ENCODE measurements around the gene NELL1. TPM values are rescaled to one million over a fixed set of nuclear protein-coding genes. Genes with fewer than 3 reads are reported as not detected.

The NELL1 gene
- total and polyA plus RNA-seq, 2 experiments from 2014 or later, result 8.9 to 20.1 TPM

DNA sequence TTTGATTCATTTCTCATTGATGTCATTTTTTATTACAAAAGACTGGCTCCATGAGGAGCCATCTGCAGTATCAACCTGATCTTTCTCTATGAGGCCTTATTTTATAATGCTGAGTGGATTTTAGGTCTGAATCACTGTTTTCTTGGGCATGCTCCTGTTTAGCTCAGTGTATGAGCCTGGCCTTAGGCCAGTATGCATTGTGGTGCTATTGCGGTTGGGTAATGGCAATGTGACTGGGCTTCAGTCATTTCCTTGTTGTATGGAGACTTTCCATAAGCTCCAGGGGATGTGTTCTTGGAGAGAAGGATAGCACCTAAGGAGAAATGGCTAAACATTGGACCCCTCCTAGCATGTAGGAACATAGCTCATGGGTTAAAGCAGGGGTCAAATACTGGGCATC lies 293.2 kb downstream of the NELL1 start:
- Histone ChIP-seq H3K9me3 (ENCODE audit: low read depth) (no peaks in the 10 kb centered on the region), H3K27me3 (no peaks in the 10 kb centered on the region), H4K20me1 (ENCODE audit: insufficient read depth, poor library complexity, severe bottlenecking) (no peaks in the 10 kb centered on the region), H3K4me1 (ENCODE audit: insufficient read depth) (no peaks in the 10 kb centered on the region), H3K27ac (no peak overlapping the region), H3K9me2 (replicated peaks; ENCODE audit: insufficient read depth) (no peaks in the 10 kb centered on the region), H3K36me3 (replicated peaks; ENCODE audit: insufficient read depth, low read depth) (no peaks in the 10 kb centered on the region), H2AFZ (no peak overlapping the region), H3K79me2 (no peaks in the 10 kb centered on the region), H3K4me3 (no peak overlapping the region), H3K4me2 (no peak overlapping the region)
- DNase-seq (ENCODE audit: low spot score), result no peak
- TF ChIP-seq EZH2phosphoT487 (IDR thresholded peaks at IDR 0.05; ENCODE audit: low read depth, severe bottlenecking, unreplicated experiment) (no peak), EZH2 (IDR thresholded peaks at IDR 0.05; ENCODE audit: borderline replicate concordance) (no peak)
- TF ChIP-seq, protein P1, sequence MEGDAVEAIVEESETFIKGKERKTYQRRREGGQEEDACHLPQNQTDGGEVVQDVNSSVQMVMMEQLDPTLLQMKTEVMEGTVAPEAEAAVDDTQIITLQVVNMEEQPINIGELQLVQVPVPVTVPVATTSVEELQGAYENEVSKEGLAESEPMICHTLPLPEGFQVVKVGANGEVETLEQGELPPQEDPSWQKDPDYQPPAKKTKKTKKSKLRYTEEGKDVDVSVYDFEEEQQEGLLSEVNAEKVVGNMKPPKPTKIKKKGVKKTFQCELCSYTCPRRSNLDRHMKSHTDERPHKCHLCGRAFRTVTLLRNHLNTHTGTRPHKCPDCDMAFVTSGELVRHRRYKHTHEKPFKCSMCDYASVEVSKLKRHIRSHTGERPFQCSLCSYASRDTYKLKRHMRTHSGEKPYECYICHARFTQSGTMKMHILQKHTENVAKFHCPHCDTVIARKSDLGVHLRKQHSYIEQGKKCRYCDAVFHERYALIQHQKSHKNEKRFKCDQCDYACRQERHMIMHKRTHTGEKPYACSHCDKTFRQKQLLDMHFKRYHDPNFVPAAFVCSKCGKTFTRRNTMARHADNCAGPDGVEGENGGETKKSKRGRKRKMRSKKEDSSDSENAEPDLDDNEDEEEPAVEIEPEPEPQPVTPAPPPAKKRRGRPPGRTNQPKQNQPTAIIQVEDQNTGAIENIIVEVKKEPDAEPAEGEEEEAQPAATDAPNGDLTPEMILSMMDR (IDR thresholded peaks at IDR 0.05; ENCODE audit: poor library complexity), result no peak
- WGBS (ENCODE audit: low lambda C conversion rate, missing lambda C conversion rate), result 92% methylated on average over 1 of the region's 1 CpG

DNA sequence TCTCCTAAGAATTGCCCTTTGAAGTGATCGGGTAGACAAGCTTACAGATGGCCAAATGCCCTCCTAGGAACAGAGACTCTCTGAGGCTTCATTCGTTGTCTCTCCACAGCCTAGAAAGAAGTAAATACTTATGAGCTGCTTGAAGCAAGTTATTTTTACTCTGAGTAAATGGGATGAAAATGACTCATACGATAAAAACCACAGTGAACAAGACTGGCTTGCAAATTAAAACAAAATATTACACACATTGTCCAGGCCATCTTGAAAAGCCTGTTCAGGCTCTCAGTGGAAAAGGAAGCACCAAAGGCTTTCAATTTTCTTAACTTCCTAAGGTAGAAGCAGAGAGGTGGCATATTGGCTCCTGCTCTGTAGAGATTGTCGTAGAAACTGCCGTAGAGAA lies 294.2 kb downstream of the NELL1 start:
- 93% methylated on average over 5 of the region's 5 CpGs for WGBS (ENCODE audit: low lambda C conversion rate, missing lambda C conversion rate)
- no peaks in the 10 kb centered on the region for H3K27me3 ChIP-seq
- DNase-seq (ENCODE audit: low spot score), result no peak
- no peak overlapping the region for H3K4me2 ChIP-seq
- H3K36me3 ChIP-seq (replicated peaks; ENCODE audit: insufficient read depth, low read depth), result no peaks in the 10 kb centered on the region
- no peaks in the 10 kb centered on the region for H3K79me2 ChIP-seq
- no peaks in the 10 kb centered on the region for H3K9me2 ChIP-seq (replicated peaks; ENCODE audit: insufficient read depth)
- H3K4me1 ChIP-seq (ENCODE audit: insufficient read depth), result no peaks in the 10 kb centered on the region
- H3K27ac ChIP-seq, result no peak overlapping the region
- H3K4me3 ChIP-seq, result no peak overlapping the region
- H2AFZ ChIP-seq, result no peak overlapping the region
- TF ChIP-seq, protein P1 (IDR thresholded peaks at IDR 0.05; ENCODE audit: poor library complexity), result no peak
- TF ChIP-seq EZH2phosphoT487 (IDR thresholded peaks at IDR 0.05; ENCODE audit: low read depth, severe bottlenecking, unreplicated experiment) (no peak), EZH2 (IDR thresholded peaks at IDR 0.05; ENCODE audit: borderline replicate concordance) (no peak)
- no peaks in the 10 kb centered on the region for H4K20me1 ChIP-seq (ENCODE audit: insufficient read depth, poor library complexity, severe bottlenecking)
- H3K9me3 ChIP-seq (ENCODE audit: low read depth), result no peaks in the 10 kb centered on the region

DNA sequence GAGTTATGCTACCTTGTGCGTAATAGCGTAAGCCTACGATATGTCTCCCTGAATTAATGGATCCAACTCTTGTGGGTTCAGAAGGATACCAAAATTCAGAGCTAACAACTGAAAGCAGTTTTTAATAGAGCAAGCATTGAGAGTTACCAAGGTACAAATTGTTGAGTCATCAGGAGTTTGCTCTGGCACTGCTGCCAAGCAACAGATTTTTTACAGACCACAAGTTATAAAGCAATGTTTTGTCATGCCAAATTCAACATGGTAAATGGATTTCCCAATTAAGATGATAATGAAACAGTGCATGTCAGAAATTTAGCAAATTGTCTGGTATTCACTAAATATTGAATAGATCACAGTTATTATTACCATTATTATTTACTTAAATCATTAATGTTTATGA lies 295.6 kb downstream of the NELL1 start:
- no peak for DNase-seq (ENCODE audit: low spot score)
- Histone ChIP-seq H3K79me2 (no peaks in the 10 kb centered on the region), H3K27me3 (no peaks in the 10 kb centered on the region), H3K4me2 (no peak overlapping the region), H3K27ac (no peak overlapping the region), H3K4me1 (ENCODE audit: insufficient read depth) (no peaks in the 10 kb centered on the region), H4K20me1 (ENCODE audit: insufficient read depth, poor library complexity, severe bottlenecking) (no peaks in the 10 kb centered on the region), H3K4me3 (no peak overlapping the region), H2AFZ (no peak overlapping the region), H3K9me3 (ENCODE audit: low read depth) (no peaks in the 10 kb centered on the region), H3K9me2 (replicated peaks; ENCODE audit: insufficient read depth) (no peaks in the 10 kb centered on the region), H3K36me3 (replicated peaks; ENCODE audit: insufficient read depth, low read depth) (no peaks in the 10 kb centered on the region)
- WGBS (ENCODE audit: low lambda C conversion rate, missing lambda C conversion rate), result 98% methylated on average over 3 of the region's 3 CpGs
- TF ChIP-seq, protein P1 (IDR thresholded peaks at IDR 0.05; ENCODE audit: poor library complexity), result no peak
- TF ChIP-seq EZH2phosphoT487 (IDR thresholded peaks at IDR 0.05; ENCODE audit: low read depth, severe bottlenecking, unreplicated experiment) (no peak), EZH2 (IDR thresholded peaks at IDR 0.05; ENCODE audit: borderline replicate concordance) (no peak)

DNA sequence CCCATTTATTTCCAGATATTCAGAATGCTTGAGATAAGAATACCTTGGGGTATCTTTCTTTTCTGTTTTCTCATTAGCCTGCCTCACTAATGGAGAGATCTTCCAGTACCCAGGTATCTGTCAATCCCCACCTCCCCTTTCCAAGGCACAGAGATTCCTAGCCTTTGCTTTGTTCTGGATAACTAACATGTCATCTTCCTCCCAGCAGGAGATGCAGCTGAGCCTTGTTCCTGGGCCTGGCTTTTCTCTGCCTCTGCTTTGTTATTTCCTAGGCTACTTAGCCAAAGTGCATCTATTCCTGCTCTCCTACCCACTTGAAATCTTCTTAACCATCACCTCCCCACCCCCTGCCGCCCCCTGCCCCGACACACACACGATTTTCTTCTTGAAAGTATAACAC lies 297.1 kb downstream of the NELL1 start:
- no peak for DNase-seq (ENCODE audit: low spot score)

More for the DNA sequence above, 297.1 kb downstream of the NELL1 start:
- H3K4me1 ChIP-seq (ENCODE audit: insufficient read depth), result no peaks in the 10 kb centered on the region
- H3K27ac ChIP-seq, result no peak overlapping the region
- no peaks in the 10 kb centered on the region for H3K79me2 ChIP-seq
- 44% methylated on average over 3 of the region's 3 CpGs for WGBS (ENCODE audit: low lambda C conversion rate, missing lambda C conversion rate)
- H3K4me2 ChIP-seq, result no peak overlapping the region
- no peaks in the 10 kb centered on the region for H4K20me1 ChIP-seq (ENCODE audit: insufficient read depth, poor library complexity, severe bottlenecking)
- no peak overlapping the region for H2AFZ ChIP-seq
- no peaks in the 10 kb centered on the region for H3K9me3 ChIP-seq (ENCODE audit: low read depth)
- no peaks in the 10 kb centered on the region for H3K36me3 ChIP-seq (replicated peaks; ENCODE audit: insufficient read depth, low read depth)
- no peaks in the 10 kb centered on the region for H3K9me2 ChIP-seq (replicated peaks; ENCODE audit: insufficient read depth)
- no peak overlapping the region for H3K4me3 ChIP-seq
- no peak for TF ChIP-seq EZH2 (IDR thresholded peaks at IDR 0.05; ENCODE audit: borderline replicate concordance)
- TF ChIP-seq, protein P1 (IDR thresholded peaks at IDR 0.05; ENCODE audit: poor library complexity), result no peak
- no peak for TF ChIP-seq EZH2phosphoT487 (IDR thresholded peaks at IDR 0.05; ENCODE audit: low read depth, severe bottlenecking, unreplicated experiment)
- no peaks in the 10 kb centered on the region for H3K27me3 ChIP-seq

Data from hepatocyte (in vitro differentiated cells).